GM12865 (cell line): ENCODE results near the gene ZNF496.

ENCODE experiments used
- DNase-seq: peaks from one replicate; pipeline ENCODE4 v3.0.0; 2010; ENCODE audit warnings: low read depth
- H3K4me3 ChIP-seq: 2 replicates; pipeline ENCODE4 v1.5.1; 2011; ENCODE audit warnings: mild to moderate bottlenecking, low read depth, low read length, control low read depth
- CTCF ChIP-seq: IDR thresholded peaks from 2 replicates; pipeline ENCODE4 v1.5.1; 2011; ENCODE audit warnings: low read length, control low read depth, low read depth, inconsistent platforms; ENCODE audit not compliant: insufficient read depth; ENCODE audit errors: missing control alignments

Gene ZNF496

GRCh38 chr1:247286134-247286670 lies 45.5 kb downstream of the ZNF496 start:
- DNase-seq, result no peak
- no peak overlapping the region for H3K4me3 ChIP-seq
- TF ChIP-seq CTCF, result no peak

GRCh38 chr1:247281001-247281574 lies 50.6 kb downstream of the ZNF496 start:
- H3K4me3 ChIP-seq, result no peak overlapping the region
- no peak for DNase-seq

GRCh38 chr1:247277191-247277590 lies 54.5 kb downstream of the ZNF496 start:
- H3K4me3 ChIP-seq, result no peak overlapping the region
- DNase-seq, result no peak
- no peak for TF ChIP-seq CTCF

More at GRCh38 chr1:247281001-247281574, 50.6 kb downstream of the ZNF496 start:
- no peak for TF ChIP-seq CTCF

- no peak for DNase-seq
- no peak overlapping the region for H3K4me3 ChIP-seq
- no peak for TF ChIP-seq CTCF
Measured at GRCh38 chr1:247274605-247275256, 56.9 kb downstream of the ZNF496 start.

- DNase-seq, result no peak
- no peak for TF ChIP-seq CTCF
- H3K4me3 ChIP-seq, result no peak overlapping the region
Measured at GRCh38 chr1:247273013-247273412, 58.7 kb downstream of the ZNF496 start.

GRCh38 chr1:247270003-247270402 lies 61.7 kb downstream of the ZNF496 start:
- no peak for DNase-seq
- no peak overlapping the region for H3K4me3 ChIP-seq
- no peak for TF ChIP-seq CTCF

- H3K4me3 ChIP-seq, result no peak overlapping the region
- DNase-seq, result no peak
- no peak for TF ChIP-seq CTCF
Measured at GRCh38 chr1:247269133-247269532, 62.5 kb downstream of the ZNF496 start.
